H9 (cell line): Measurements from ENCODE around the gene KIF6. TPM values are rescaled to one million over a fixed set of nuclear protein-coding genes. Genes with fewer than 3 reads are reported as not detected.

Experiments used
- DNase-seq: peaks from one replicate; pipeline ENCODE4 v3.0.0-alpha.2; 2017
- H2AFZ ChIP-seq: one replicate; pipeline ENCODE4 v1.6.1; 2013; ENCODE audit warnings: mild to moderate bottlenecking, low read length, control low read depth, moderate library complexity
- H2AK5ac ChIP-seq: 2 replicates; pipeline ENCODE4 v1.6.1; 2013; ENCODE audit warnings: low read length, control low read depth, mixed read lengths; ENCODE audit not compliant: insufficient read length
- H2BK120ac ChIP-seq: one replicate; pipeline ENCODE4 v1.6.1; 2013; ENCODE audit warnings: low read depth, mild to moderate bottlenecking, low read length, control low read depth, inconsistent platforms; ENCODE audit not compliant: poor library complexity, severe bottlenecking
- H2BK12ac ChIP-seq: 2 replicates; pipeline ENCODE4 v1.6.1; 2013; ENCODE audit warnings: low read length, control low read depth, mixed read lengths, low read depth; ENCODE audit not compliant: insufficient read length
- H2BK15ac ChIP-seq: 2 replicates; pipeline ENCODE4 v1.6.1; 2013; ENCODE audit warnings: low read depth, low read length, control low read depth
- H2BK20ac ChIP-seq: one replicate; pipeline ENCODE4 v1.6.1; 2013; ENCODE audit warnings: low read depth, mild to moderate bottlenecking, low read length, control low read depth, inconsistent platforms; ENCODE audit not compliant: poor library complexity, severe bottlenecking
- H2BK5ac ChIP-seq: 2 replicates; pipeline ENCODE4 v1.6.1; 2013; ENCODE audit warnings: low read length, control low read depth, mixed read lengths; ENCODE audit not compliant: insufficient read length
- H3K14ac ChIP-seq: 2 replicates; pipeline ENCODE4 v1.6.1; 2013; ENCODE audit warnings: low read length, control low read depth; ENCODE audit not compliant: insufficient read depth
- H3K18ac ChIP-seq: 2 replicates; pipeline ENCODE4 v1.6.1; 2013; ENCODE audit warnings: low read depth, mild to moderate bottlenecking, mixed read lengths, low read length, control low read depth; ENCODE audit not compliant: insufficient read length
- H3K23ac ChIP-seq: 2 replicates; pipeline ENCODE4 v1.6.1; 2013; ENCODE audit warnings: low read length, control low read depth, mixed read lengths, low read depth; ENCODE audit not compliant: insufficient read length
- H3K23me2 ChIP-seq: 2 replicates; pipeline ENCODE4 v1.6.1; 2013; ENCODE audit warnings: low read depth, mild to moderate bottlenecking, mixed read lengths, low read length, control low read depth; ENCODE audit not compliant: insufficient read length, poor library complexity, severe bottlenecking
- H3K27ac ChIP-seq: 2 replicates; pipeline ENCODE4 v1.5.1; 2013; ENCODE audit warnings: low read length, control low read depth, mixed read lengths, low read depth; ENCODE audit not compliant: insufficient read length
- H3K27me3 ChIP-seq: 2 replicates; pipeline ENCODE4 v1.6.1; 2013; ENCODE audit warnings: low read length, control low read depth, inconsistent platforms; ENCODE audit not compliant: insufficient read depth
- H3K4ac ChIP-seq: 2 replicates; pipeline ENCODE4 v1.6.1; 2013; ENCODE audit warnings: low read depth, mild to moderate bottlenecking, control low read depth, inconsistent platforms, low read length, moderate library complexity
- H3K4me1 ChIP-seq: 2 replicates; pipeline ENCODE4 v1.6.1; 2013; ENCODE audit warnings: low read length, control low read depth, inconsistent platforms; ENCODE audit not compliant: insufficient read depth
- H3K4me2 ChIP-seq: 2 replicates; pipeline ENCODE4 v1.6.1; 2013; ENCODE audit warnings: low read length, control low read depth, mixed read lengths; ENCODE audit not compliant: insufficient read length, insufficient read depth
- H3K56ac ChIP-seq: 2 replicates; pipeline ENCODE4 v1.6.1; 2013; ENCODE audit warnings: low read depth, mild to moderate bottlenecking, mixed read lengths, low read length, control low read depth; ENCODE audit not compliant: insufficient read length
- H3K79me1 ChIP-seq: 2 replicates; pipeline ENCODE4 v1.6.1; 2013; ENCODE audit warnings: low read depth, mild to moderate bottlenecking, moderate library complexity, low read length, control low read depth, inconsistent platforms; ENCODE audit not compliant: insufficient read depth, poor library complexity, severe bottlenecking
- H3K79me2 ChIP-seq: 2 replicates; pipeline ENCODE4 v1.6.1; 2013; ENCODE audit warnings: low read length, control low read depth, inconsistent platforms; ENCODE audit not compliant: insufficient read depth
- H3K9ac ChIP-seq: 2 replicates; pipeline ENCODE4 v1.6.1; 2013; ENCODE audit warnings: low read length, control low read depth, mixed read lengths; ENCODE audit not compliant: insufficient read length; ENCODE audit errors: extremely low read depth
- H3K9me3 ChIP-seq: one replicate; pipeline ENCODE4 v1.6.1; 2013; ENCODE audit warnings: low read depth, low read length, inconsistent platforms; ENCODE audit not compliant: control insufficient read depth
- H3T11ph ChIP-seq: one replicate; pipeline ENCODE4 v1.6.1; 2013; ENCODE audit warnings: mild to moderate bottlenecking, low read length, control low read depth, inconsistent platforms
- H4K20me1 ChIP-seq: one replicate; pipeline ENCODE4 v1.6.1; 2013; ENCODE audit not compliant: control insufficient read depth, insufficient read length, insufficient read depth
- H4K5ac ChIP-seq: 2 replicates; pipeline ENCODE4 v1.6.1; 2013; ENCODE audit warnings: low read depth, mild to moderate bottlenecking, mixed read lengths, low read length, control low read depth; ENCODE audit not compliant: insufficient read length
- H4K8ac ChIP-seq: replicated peaks from 2 replicates; pipeline ENCODE4 v1.6.1; 2013; ENCODE audit warnings: low read length, control low read depth, mixed read lengths, low read depth; ENCODE audit not compliant: insufficient read length
- H4K91ac ChIP-seq: 2 replicates; pipeline ENCODE4 v1.6.1; 2013; ENCODE audit warnings: low read depth, mild to moderate bottlenecking, moderate library complexity, mixed read lengths, low read length, control low read depth; ENCODE audit not compliant: insufficient read length
- H3K27ac Mint-ChIP-seq, 3 experiments: 2 replicates in 2 of 3; 3 replicates in 1 of 3; pipeline ENCODE4 v1.8.0; 2020 to 2021; ENCODE audit warnings: mixed read lengths in 3 of 3, mild to moderate bottlenecking in 1 of 3, moderate library complexity in 1 of 3
- H3K27me3 Mint-ChIP-seq: 2 replicates; pipeline ENCODE4 v1.8.0; 2021; ENCODE audit warnings: low read depth, mild to moderate bottlenecking, moderate library complexity, mixed read lengths
- H3K36me3 Mint-ChIP-seq, 3 experiments: 2 replicates in 2 of 3; 3 replicates in 1 of 3; pipeline ENCODE4 v1.8.0; 2020 to 2021; ENCODE audit warnings: low read depth in 3 of 3, mixed read lengths in 3 of 3; ENCODE audit not compliant: insufficient read depth in 1 of 3
- H3K4me1 Mint-ChIP-seq, 2 experiments: 2 replicates each; pipeline ENCODE4 v1.8.0; 2020; ENCODE audit warnings: mixed read lengths in 2 of 2
- H3K4me3 Mint-ChIP-seq, 2 experiments: 2 replicates in 1 of 2; 3 replicates in 1 of 2; pipeline ENCODE4 v1.8.0; 2020 to 2021; ENCODE audit warnings: mild to moderate bottlenecking in 2 of 2, mixed read lengths in 2 of 2, moderate library complexity in 1 of 2
- H3K9me3 Mint-ChIP-seq, 2 experiments: 2 replicates in 1 of 2; 3 replicates in 1 of 2; pipeline ENCODE4 v1.8.0; 2020; ENCODE audit warnings: mild to moderate bottlenecking in 2 of 2, mixed read lengths in 2 of 2, moderate library complexity in 1 of 2
- CTCF ChIP-seq: fragments of 200-600 bp; sonication (generic); conservative IDR thresholded peaks from 3 replicates; pipeline ENCODE4 v1.8.0; 2021; ENCODE audit warnings: antibody characterized with exemption, mild to moderate bottlenecking
- WGBS: extraction: QIAGEN DNeasy Blood & Tissue Kit; methylation state at CpG from one replicate; pipeline ENCODE4 v1.1.7; 2013; ENCODE audit warnings: missing lambda C conversion rate, low lambda C conversion rate, mixed read lengths; ENCODE audit not compliant: insufficient read length; ENCODE audit errors: extremely low coverage; 5-methylcytosine and 5-hydroxymethylcytosine counted together
- total RNA-seq: library from RNA; stranded (reverse); gene quantifications from 2 replicates; pipeline ENCODE4 v1.2.1, GENCODE V29; 2021

Gene KIF6
- total RNA-seq, 1 experiment from 2014 or later = 0.63 TPM

- H3T11ph ChIP-seq = no peak overlapping the region
- Mint-ChIP-seq H3K4me1 (peaks cover 15 to 20% of the 10 kb centered on the region in 2 experiments), H3K27me3 (no peaks in the 10 kb centered on the region), H3K27ac (0 out of 7 replicates have a peak overlapping the region, but pooled peaks of 1 of the 3 experiments have one; percentile 48), H3K36me3 (no peaks in the 10 kb centered on the region), H3K4me3 (no peak overlapping the region), H3K9me3 (no peaks in the 10 kb centered on the region)
- H3K27ac ChIP-seq = no peak overlapping the region
- no peak overlapping the region for H4K5ac ChIP-seq
- H3K18ac ChIP-seq = no peak overlapping the region
- H4K91ac ChIP-seq = no peak overlapping the region
- H2BK120ac ChIP-seq = no peak overlapping the region
- H2AFZ ChIP-seq = no peak overlapping the region
- no CpG with 5 or more reads among the region's 5 CpGs for WGBS
- no peaks in the 10 kb centered on the region for H3K9me3 ChIP-seq
- no peak for TF ChIP-seq CTCF
- H3K79me2 ChIP-seq = no peaks in the 10 kb centered on the region
- H3K27me3 ChIP-seq = no peaks in the 10 kb centered on the region
- no peaks in the 10 kb centered on the region for H3K79me1 ChIP-seq
- H2BK20ac ChIP-seq = no peak overlapping the region
- H3K4me2 ChIP-seq = no peak overlapping the region
- no peaks in the 10 kb centered on the region for H3K23me2 ChIP-seq
- H3K4ac ChIP-seq = no peak overlapping the region
- no peak overlapping the region for H4K8ac ChIP-seq
- no peak overlapping the region for H3K56ac ChIP-seq
- no peaks in the 10 kb centered on the region for H4K20me1 ChIP-seq
- no peak overlapping the region for H3K23ac ChIP-seq
- no peak overlapping the region for H2BK15ac ChIP-seq
- no peak overlapping the region for H3K14ac ChIP-seq
- H2BK5ac ChIP-seq = no peak overlapping the region
- H3K4me1 ChIP-seq = no peaks in the 10 kb centered on the region; the same call in 1 of the 2 replicates
- H2BK12ac ChIP-seq = no peak overlapping the region
- no peak overlapping the region for H3K9ac ChIP-seq
- no peak overlapping the region for H2AK5ac ChIP-seq
- no peak for DNase-seq
These were observed 78.3 kb downstream of the KIF6 start for GRCh38 chr6:39646751-39647420.
